DND-41 (cell line): ENCODE measurements around the gene NF2.

Source experiments
- EZH2 ChIP-seq: IDR thresholded peaks from 3 replicates; pipeline ENCODE4 v1.6.1; 2012; ENCODE audit warnings: borderline replicate concordance, low read depth, mild to moderate bottlenecking, moderate library complexity, low read length, inconsistent platforms; ENCODE audit not compliant: severe bottlenecking
- TF ChIP-seq, protein P1 (sequence below): IDR thresholded peaks from 2 replicates; pipeline ENCODE4 v1.5.1; 2012; ENCODE audit warnings: borderline replicate concordance, low read length, moderate library complexity, mild to moderate bottlenecking; ENCODE audit not compliant: poor library complexity, severe bottlenecking; ENCODE audit errors: extremely low read depth

GRCh38 chr22:29710922-29711593 lies 107.6 kb downstream of the NF2 start:
- TF ChIP-seq, protein P1, sequence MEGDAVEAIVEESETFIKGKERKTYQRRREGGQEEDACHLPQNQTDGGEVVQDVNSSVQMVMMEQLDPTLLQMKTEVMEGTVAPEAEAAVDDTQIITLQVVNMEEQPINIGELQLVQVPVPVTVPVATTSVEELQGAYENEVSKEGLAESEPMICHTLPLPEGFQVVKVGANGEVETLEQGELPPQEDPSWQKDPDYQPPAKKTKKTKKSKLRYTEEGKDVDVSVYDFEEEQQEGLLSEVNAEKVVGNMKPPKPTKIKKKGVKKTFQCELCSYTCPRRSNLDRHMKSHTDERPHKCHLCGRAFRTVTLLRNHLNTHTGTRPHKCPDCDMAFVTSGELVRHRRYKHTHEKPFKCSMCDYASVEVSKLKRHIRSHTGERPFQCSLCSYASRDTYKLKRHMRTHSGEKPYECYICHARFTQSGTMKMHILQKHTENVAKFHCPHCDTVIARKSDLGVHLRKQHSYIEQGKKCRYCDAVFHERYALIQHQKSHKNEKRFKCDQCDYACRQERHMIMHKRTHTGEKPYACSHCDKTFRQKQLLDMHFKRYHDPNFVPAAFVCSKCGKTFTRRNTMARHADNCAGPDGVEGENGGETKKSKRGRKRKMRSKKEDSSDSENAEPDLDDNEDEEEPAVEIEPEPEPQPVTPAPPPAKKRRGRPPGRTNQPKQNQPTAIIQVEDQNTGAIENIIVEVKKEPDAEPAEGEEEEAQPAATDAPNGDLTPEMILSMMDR: no peak
- TF ChIP-seq EZH2: no peak
